ENCODE data around the gene RNF10. TPM values are rescaled to one million over a fixed set of nuclear protein-coding genes. Genes with fewer than 3 reads are reported as not detected.

RNF10 gene
- total RNA-seq, 6 experiments from 2014 or later = 145 to 203 (median 158) TPM

- DNase-seq = no peak
- TF ChIP-seq CTCF (IDR thresholded peaks at IDR 0.05) = no peak
- Mint-ChIP-seq H3K27me3 (ENCODE audit: insufficient read depth) (peaks cover 2% of the 10 kb centered on the region), H3K36me3 (ENCODE audit: low read depth) (peaks cover 26% of the 10 kb centered on the region), H3K4me3 (no peak overlapping the region), H3K27ac (no peak overlapping the region), H3K4me1 (ENCODE audit: low read depth) (peaks cover 39% of the 10 kb centered on the region), H3K9me3 (no peaks in the 10 kb centered on the region)
These were observed 1.4 kb upstream of the RNF10 start for GRCh38 chr12:120532701-120533238.

- Mint-ChIP-seq H3K27me3 (ENCODE audit: insufficient read depth) (no peaks in the 10 kb centered on the region; the same call in 1 of the 2 replicates), H3K9me3 (no peaks in the 10 kb centered on the region), H3K27ac (peak overlapping the region; percentile 90), H3K4me3 (peak overlapping the region; percentile 96), H3K4me1 (ENCODE audit: low read depth) (peaks cover 54% of the 10 kb centered on the region), H3K36me3 (ENCODE audit: low read depth) (peaks cover 22% of the 10 kb centered on the region)
- TF ChIP-seq CTCF (IDR thresholded peaks at IDR 0.05) = no peak
- DNase-seq = peak; percentile 70
These were observed 823 bp downstream of the RNF10 start for GRCh38 chr12:120534703-120535655.

GRCh38 chr12:120536064-120536791 is 2.1 kb downstream of the RNF10 start:
- DNase-seq = no peak
- Mint-ChIP-seq H3K27me3 (ENCODE audit: insufficient read depth) (no peaks in the 10 kb centered on the region; the same call in 1 of the 2 replicates), H3K4me3 (peak overlapping the region; percentile 96), H3K36me3 (ENCODE audit: low read depth) (peaks cover 22% of the 10 kb centered on the region), H3K4me1 (ENCODE audit: low read depth) (peaks cover 57% of the 10 kb centered on the region), H3K9me3 (no peaks in the 10 kb centered on the region), H3K27ac (no peak overlapping the region)
- TF ChIP-seq CTCF (IDR thresholded peaks at IDR 0.05) = no peak

DNA sequence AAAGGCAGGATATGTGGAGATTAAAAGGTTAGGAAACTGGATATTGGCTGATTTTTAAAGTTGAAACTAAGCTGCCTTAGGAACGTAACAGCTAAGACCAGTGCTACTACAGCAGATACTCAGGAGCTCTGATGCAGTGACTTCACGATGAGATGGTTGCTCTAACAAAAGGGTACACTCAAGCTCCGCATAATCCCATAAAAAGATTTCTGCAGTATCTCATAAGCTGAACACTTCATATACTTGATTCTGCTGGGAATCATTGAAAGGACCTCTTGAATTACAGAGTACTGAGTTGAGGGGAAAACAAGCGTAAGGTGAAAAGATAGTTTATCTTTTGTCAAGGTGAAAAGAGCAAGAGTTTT is 3.7 kb downstream of the RNF10 start:
- peaks cover 25% of the 10 kb centered on the region for H3K36me3 Mint-ChIP-seq (ENCODE audit: low read depth)
- peak overlapping the region; percentile 96 for H3K4me3 Mint-ChIP-seq
- no peak for DNase-seq
- no peaks in the 10 kb centered on the region for H3K9me3 Mint-ChIP-seq
- peaks cover 57% of the 10 kb centered on the region for H3K4me1 Mint-ChIP-seq (ENCODE audit: low read depth)
- H3K27ac Mint-ChIP-seq = peak overlapping the region; percentile 68
- TF ChIP-seq CTCF (IDR thresholded peaks at IDR 0.05) = no peak
- no peaks in the 10 kb centered on the region; the same call in 1 of the 2 replicates for H3K27me3 Mint-ChIP-seq (ENCODE audit: insufficient read depth)

DNA sequence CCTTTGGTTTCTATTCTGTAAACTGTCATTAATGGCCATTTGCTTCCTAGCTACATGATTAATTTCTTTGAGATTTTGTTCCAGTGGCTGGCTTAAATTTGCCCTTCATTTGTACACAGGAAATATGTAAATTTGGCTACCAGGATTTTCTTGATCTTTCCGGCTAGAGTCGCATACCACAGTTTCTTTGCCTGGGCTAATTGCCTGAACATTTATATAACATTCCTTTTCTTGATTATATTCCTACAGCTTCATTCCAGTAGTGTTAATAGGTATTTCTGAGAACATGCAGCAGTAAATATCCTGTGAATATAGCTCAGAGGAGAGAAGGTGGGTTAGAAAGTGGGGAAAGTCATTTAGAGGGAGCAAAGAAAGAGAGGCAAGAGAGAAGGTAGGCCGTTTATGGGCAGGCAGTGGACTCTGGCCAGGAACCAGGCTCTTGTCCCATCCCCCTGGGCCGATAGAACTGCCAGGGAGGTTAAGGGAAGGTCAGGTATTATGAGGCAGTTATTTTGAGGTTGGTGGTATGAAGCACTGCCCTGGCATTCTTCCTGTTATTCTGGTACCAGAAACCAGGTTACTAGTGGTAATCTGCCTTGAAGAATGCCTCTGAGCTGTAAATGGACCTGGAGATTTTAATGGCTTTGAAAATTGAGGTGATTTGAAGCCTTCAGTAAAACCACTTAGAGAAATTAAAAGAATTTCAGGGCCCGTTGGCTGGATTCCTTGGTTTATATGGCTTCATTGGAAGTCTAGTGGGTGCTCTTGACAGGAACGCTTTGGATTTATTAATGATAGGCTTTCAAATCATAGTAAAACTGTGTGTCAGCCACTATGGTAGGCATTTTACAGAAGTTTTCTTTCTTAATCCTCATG is 4.4 kb downstream of the RNF10 start:
- peaks cover 26% of the 10 kb centered on the region for H3K36me3 Mint-ChIP-seq (ENCODE audit: low read depth)
- H3K4me1 Mint-ChIP-seq (ENCODE audit: low read depth) = peaks cover 57% of the 10 kb centered on the region
- peak; percentile 71 for DNase-seq
- H3K9me3 Mint-ChIP-seq = no peaks in the 10 kb centered on the region
- no peak for TF ChIP-seq CTCF (IDR thresholded peaks at IDR 0.05)
- peak overlapping the region; percentile 96 for H3K4me3 Mint-ChIP-seq
- peak overlapping the region; percentile 68 for H3K27ac Mint-ChIP-seq
- no peaks in the 10 kb centered on the region for H3K27me3 Mint-ChIP-seq (ENCODE audit: insufficient read depth)

Data from HFFc6 (cell line).